NCI-H2081 treated with DMSO at 0.1 percent for 48 hours (cell line): ENCODE data around the gene YIPF3.

Experiments used
- DNase-seq: peaks from one replicate; lab custom pipeline; 2025; lab: John Stamatoyannopoulos, UW

The YIPF3 gene

GRCh38 chr6:43464337-43464736 lies 52.4 kb downstream of the YIPF3 start:
- no peak for DNase-seq

- no peak for DNase-seq
Observed at GRCh38 chr6:43461936-43462335, 54.8 kb downstream of the YIPF3 start.
